Mammary epithelial cell (primary cell): ENCODE data around the gene ZNF804A.

ENCODE experiments used
- EZH2 ChIP-seq: IDR thresholded peaks from 2 replicates; pipeline ENCODE4 v1.6.1; 2012; ENCODE audit warnings: low read length, inconsistent platforms, borderline replicate concordance
- TF ChIP-seq, protein P1 (sequence below), 2 donors: IDR thresholded peaks in 1 of 2; conservative IDR thresholded peaks in 1 of 2; 2 replicates each; pipeline ENCODE4 v1.5.1; 2011 to 2012; ENCODE audit warnings: inconsistent platforms in 2 of 2, low read length in 2 of 2, mild to moderate bottlenecking in 2 of 2, control low read depth in 1 of 2, low read depth in 1 of 2; ENCODE audit not compliant: insufficient read depth in 1 of 2; ENCODE audit errors: extremely low read depth in 1 of 2

DNA sequence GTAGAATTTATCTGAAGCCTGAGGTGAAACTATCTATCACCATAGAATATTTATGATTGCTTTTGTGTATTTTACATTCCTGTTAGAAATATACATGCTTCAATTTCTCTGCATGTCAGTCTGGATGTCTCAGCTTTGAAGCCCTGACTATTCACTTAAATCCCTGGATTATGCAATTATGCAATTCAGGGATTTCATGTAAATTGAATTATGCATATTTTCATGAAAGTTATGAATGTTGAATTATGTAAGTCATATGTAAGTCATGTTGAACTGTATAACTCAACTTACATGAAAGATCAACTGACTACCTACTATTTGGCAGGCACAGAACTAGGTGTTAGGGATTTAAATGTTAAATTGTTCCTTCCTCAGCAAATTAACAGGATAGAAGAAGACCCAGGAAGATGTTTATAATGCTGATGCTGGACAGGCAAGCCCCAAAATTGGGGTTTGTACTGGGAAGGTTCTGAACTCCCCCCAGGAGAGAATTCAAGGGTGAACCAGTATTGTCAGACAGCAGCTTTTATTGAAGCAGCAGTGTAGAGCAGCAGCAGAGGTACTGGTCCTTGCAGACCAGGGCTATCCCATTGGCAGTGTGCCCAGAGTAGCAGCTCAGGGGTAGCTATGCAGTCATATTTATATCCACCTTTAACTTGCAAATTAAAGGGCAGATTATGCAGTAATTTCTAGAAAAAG is 236.5 kb downstream of the ZNF804A start:
- TF ChIP-seq, protein P1, sequence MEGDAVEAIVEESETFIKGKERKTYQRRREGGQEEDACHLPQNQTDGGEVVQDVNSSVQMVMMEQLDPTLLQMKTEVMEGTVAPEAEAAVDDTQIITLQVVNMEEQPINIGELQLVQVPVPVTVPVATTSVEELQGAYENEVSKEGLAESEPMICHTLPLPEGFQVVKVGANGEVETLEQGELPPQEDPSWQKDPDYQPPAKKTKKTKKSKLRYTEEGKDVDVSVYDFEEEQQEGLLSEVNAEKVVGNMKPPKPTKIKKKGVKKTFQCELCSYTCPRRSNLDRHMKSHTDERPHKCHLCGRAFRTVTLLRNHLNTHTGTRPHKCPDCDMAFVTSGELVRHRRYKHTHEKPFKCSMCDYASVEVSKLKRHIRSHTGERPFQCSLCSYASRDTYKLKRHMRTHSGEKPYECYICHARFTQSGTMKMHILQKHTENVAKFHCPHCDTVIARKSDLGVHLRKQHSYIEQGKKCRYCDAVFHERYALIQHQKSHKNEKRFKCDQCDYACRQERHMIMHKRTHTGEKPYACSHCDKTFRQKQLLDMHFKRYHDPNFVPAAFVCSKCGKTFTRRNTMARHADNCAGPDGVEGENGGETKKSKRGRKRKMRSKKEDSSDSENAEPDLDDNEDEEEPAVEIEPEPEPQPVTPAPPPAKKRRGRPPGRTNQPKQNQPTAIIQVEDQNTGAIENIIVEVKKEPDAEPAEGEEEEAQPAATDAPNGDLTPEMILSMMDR (conservative IDR thresholded peaks at IDR 0.05 in 1 of 2, IDR thresholded peaks at IDR 0.05 in 1 of 2; ENCODE audit: extremely low read depth in 1 of 2, insufficient read depth in 1 of 2, low read depth in 1 of 2, low read length in 2 of 2): no peak
- TF ChIP-seq EZH2: no peak
